Measurements from ENCODE around the gene NDOR1. TPM values are rescaled to one million over a fixed set of nuclear protein-coding genes. Genes with fewer than 3 reads are reported as not detected.
A peak's percentile ranks its signal among the peaks of the same experiment; 100 is the strongest.

Gene NDOR1
- 10 to 100 TPM; 14.3 to 47.5 (median 22.0) TPM for total RNA-seq

GRCh38 chr9:137205126-137206069 lies at the start of gene NDOR1, which contains the start of gene TMEM203:
TSS of gene NDOR1 (plus strand) at chr9:137205700. CDS start at chr9:137205778, 78 bp downstream.
TSS of gene TMEM203 (minus strand) at chr9:137205648. CDS start at chr9:137205414, 234 bp downstream.
- intact Hi-C loops (cut with DNase I; ENCODE audit: low total_unique reads), result no loop called here
- Histone ChIP-seq H3K4me3 (peak within 1 kb of the TSS; percentile 62 to 98 (median 95)), H3K27me3 (no peaks in the 10 kb centered on the region), H3K27ac (peak within 1 kb of the TSS; percentile 84 to 93 (median 90)), H3K4me1 (peaks cover 32 to 51% (median 42%) of the 10 kb centered on the region in 4 donors), H3K9me3 (no peaks in the 10 kb centered on the region), H3K36me3 (no peaks in the 10 kb centered on the region)
- 1% methylated on average over 65 of the region's 98 CpGs; no CpG with 5 or more reads in 1 of the 2 donors for WGBS, 2 donors (ENCODE audit: low coverage in 1 of 2)
- in situ Hi-C loops (cut with MboI; ENCODE audit: low pct_ligation_motif_present in 1 of 4, low pct_unique_long_range_greater_than_20kb in 1 of 4, low sequenced_read_pairs in 3 of 4), result loop anchor here in 1 of 4 donors (25.0 kb wide), 1 partner anchor 93 kb away; the partner anchor contains the start of gene DPP7
- TF ChIP-seq EP300 (IDR thresholded peaks at IDR 0.05; ENCODE audit: low read depth) (no peak), POLR2A (IDR thresholded peaks at IDR 0.05) (peak; percentile 85), POLR2AphosphoS5 (IDR thresholded peaks at IDR 0.05) (peak; percentile 88 to 97 (median 96))
- TF ChIP-seq, protein P1, sequence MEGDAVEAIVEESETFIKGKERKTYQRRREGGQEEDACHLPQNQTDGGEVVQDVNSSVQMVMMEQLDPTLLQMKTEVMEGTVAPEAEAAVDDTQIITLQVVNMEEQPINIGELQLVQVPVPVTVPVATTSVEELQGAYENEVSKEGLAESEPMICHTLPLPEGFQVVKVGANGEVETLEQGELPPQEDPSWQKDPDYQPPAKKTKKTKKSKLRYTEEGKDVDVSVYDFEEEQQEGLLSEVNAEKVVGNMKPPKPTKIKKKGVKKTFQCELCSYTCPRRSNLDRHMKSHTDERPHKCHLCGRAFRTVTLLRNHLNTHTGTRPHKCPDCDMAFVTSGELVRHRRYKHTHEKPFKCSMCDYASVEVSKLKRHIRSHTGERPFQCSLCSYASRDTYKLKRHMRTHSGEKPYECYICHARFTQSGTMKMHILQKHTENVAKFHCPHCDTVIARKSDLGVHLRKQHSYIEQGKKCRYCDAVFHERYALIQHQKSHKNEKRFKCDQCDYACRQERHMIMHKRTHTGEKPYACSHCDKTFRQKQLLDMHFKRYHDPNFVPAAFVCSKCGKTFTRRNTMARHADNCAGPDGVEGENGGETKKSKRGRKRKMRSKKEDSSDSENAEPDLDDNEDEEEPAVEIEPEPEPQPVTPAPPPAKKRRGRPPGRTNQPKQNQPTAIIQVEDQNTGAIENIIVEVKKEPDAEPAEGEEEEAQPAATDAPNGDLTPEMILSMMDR (IDR thresholded peaks at IDR 0.05), result no peak
- DNase-seq, result peak; percentile 94

DNA sequence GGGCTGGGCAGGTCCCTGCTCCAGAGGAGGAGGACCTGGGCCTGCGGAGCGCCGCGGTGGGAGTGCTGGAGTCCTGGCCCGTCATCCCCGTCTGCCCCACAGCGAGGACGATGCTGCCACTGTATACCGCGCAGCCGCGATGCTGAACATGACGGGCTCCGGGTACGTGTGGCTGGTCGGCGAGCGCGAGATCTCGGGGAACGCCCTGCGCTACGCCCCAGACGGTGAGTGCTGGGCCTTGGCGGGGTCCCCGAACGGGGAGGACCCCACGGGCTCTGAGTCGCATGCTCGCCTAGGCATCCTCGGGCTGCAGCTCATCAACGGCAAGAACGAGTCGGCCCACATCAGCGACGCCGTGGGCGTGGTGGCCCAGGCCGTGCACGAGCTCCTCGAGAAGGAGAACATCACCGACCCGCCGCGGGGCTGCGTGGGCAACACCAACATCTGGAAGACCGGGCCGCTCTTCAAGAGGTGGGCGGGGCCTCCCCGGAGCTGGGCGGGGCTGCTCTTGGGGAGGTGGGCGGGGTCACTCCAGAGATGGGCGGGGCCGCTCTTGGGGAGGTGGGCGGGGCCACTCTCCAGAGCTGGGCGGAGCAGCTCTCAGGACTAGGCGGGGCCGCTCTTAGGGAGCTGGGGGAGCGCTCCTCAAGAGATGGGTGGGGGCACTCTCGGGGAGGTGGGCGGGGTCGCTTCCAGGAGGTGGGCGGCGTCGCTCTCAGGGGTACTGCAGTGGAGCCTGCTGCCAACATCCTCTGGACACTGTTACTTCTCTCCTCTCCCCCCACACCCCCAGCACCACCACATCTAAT lies 48.7 kb upstream of the NDOR1 start:
- TF ChIP-seq POLR2A (IDR thresholded peaks at IDR 0.05) (no peak), EP300 (IDR thresholded peaks at IDR 0.05; ENCODE audit: low read depth) (no peak), POLR2AphosphoS5 (IDR thresholded peaks at IDR 0.05) (no peak)
- TF ChIP-seq, protein P1 (IDR thresholded peaks at IDR 0.05), result no peak
- WGBS, 2 donors (ENCODE audit: low coverage in 1 of 2), result 20% methylated on average over 55 of the region's 65 CpGs; no CpG with 5 or more reads in 1 of the 2 donors
- peaks cover 68% of the 10 kb centered on the region for H3K27me3 ChIP-seq
- H3K27ac ChIP-seq, result no peak overlapping the region
- H3K9me3 ChIP-seq, result no peaks in the 10 kb centered on the region
- in situ Hi-C loops (cut with MboI; ENCODE audit: low pct_ligation_motif_present in 1 of 4, low pct_unique_long_range_greater_than_20kb in 1 of 4, low sequenced_read_pairs in 3 of 4), result no loop called here
- DNase-seq, result peak; percentile 32
- H3K36me3 ChIP-seq, result no peaks in the 10 kb centered on the region
- H3K4me3 ChIP-seq, result no peak overlapping the region
- H3K4me1 ChIP-seq, result peaks cover 0 to 12% (median 8%) of the 10 kb centered on the region in 4 donors
- intact Hi-C loops (cut with DNase I; ENCODE audit: low total_unique reads), result no loop called here

DNA sequence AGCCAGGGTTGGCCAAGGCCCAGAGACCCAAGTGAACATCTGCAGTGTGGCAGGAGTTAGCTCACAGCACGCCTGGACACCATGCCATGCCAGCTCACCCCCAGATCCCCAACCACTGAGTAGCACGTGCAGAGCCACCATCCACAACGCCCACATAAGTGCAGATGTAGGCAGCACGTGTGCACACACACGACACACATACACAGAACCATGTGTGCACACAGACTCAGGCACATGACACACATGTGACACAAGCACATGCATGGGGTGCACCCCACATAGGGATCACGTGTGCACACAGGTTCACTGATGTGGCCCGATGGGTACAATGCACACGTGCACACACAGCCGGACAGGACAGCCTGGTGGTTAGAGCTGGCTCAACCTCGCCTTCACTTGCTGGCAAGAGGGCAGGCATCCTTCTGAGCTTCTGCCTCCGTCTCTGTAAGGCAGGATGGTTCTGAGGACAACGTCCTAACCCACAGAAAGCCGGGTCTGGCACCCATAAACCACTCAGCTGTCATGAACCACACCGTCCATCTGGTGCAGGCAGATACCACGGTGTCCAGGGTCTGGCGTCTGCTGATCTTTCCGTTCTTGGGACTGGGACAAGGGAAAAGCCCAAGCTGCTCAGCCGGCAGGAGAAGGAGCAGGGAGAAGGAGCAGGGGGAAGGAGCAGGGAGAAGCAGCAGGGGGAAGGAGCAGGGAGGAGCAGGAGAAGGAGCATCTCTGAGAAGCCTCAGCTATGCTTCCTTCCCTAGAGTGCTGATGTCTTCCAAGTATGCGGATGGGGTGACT lies 47.7 kb upstream of the NDOR1 start:
- in situ Hi-C loops (cut with MboI; ENCODE audit: low pct_ligation_motif_present in 1 of 4, low pct_unique_long_range_greater_than_20kb in 1 of 4, low sequenced_read_pairs in 3 of 4), result no loop called here

More for the DNA sequence above, 47.7 kb upstream of the NDOR1 start:
- intact Hi-C loops (cut with DNase I; ENCODE audit: low total_unique reads), result no loop called here
- no peaks in the 10 kb centered on the region for H3K36me3 ChIP-seq
- H3K4me3 ChIP-seq, result no peak overlapping the region
- no peak for DNase-seq
- peaks cover 78% of the 10 kb centered on the region for H3K27me3 ChIP-seq
- peaks cover 4 to 22% (median 19%) of the 10 kb centered on the region in 4 donors for H3K4me1 ChIP-seq
- no peak overlapping the region for H3K27ac ChIP-seq
- no peaks in the 10 kb centered on the region for H3K9me3 ChIP-seq
- WGBS, 2 donors (ENCODE audit: low coverage in 1 of 2), result 18 to 46% methylated on average over 2 to 19 of the region's 19 CpGs
- TF ChIP-seq POLR2AphosphoS5 (IDR thresholded peaks at IDR 0.05), result no peak
- no peak for TF ChIP-seq EP300 (IDR thresholded peaks at IDR 0.05; ENCODE audit: low read depth)
- TF ChIP-seq, protein P1 (IDR thresholded peaks at IDR 0.05), result no peak
- TF ChIP-seq POLR2A (IDR thresholded peaks at IDR 0.05), result no peak

All from transverse colon (tissue), 4 donors.